GM18867 (cell line): ENCODE results near the gene PRDM16.

ENCODE experiments used
- ATAC-seq: cut with Tn5 transposase; IDR thresholded peaks from one replicate; pipeline ENCODE4 v1.9.1; 2021; ENCODE audit warnings: mild to moderate bottlenecking, moderate library complexity; ENCODE audit not compliant: unreplicated experiment

Gene PRDM16

GRCh38 chr1:3314491-3315381 lies 245.7 kb downstream of the PRDM16 start:
- no peak for ATAC-seq

GRCh38 chr1:3315399-3316339 lies 246.7 kb downstream of the PRDM16 start:
- ATAC-seq, result no peak

- ATAC-seq, result no peak
These were observed 247.4 kb downstream of the PRDM16 start for GRCh38 chr1:3316340-3316943.

- ATAC-seq, result no peak
These were observed 248.5 kb downstream of the PRDM16 start for GRCh38 chr1:3317456-3317855.

- ATAC-seq, result no peak
These were observed 249.3 kb downstream of the PRDM16 start for GRCh38 chr1:3318329-3318728.

- ATAC-seq, result no peak
These were observed 250.9 kb downstream of the PRDM16 start for GRCh38 chr1:3319874-3320245.

- ATAC-seq, result no peak
These were observed 251.5 kb downstream of the PRDM16 start for GRCh38 chr1:3320246-3321152.

GRCh38 chr1:3321559-3322449 lies 252.8 kb downstream of the PRDM16 start:
- ATAC-seq, result no peak

GRCh38 chr1:3322450-3323020 lies 253.5 kb downstream of the PRDM16 start:
- no peak for ATAC-seq

GRCh38 chr1:3323021-3323795 lies 254.2 kb downstream of the PRDM16 start:
- no peak for ATAC-seq

- no peak for ATAC-seq
These were observed 255.0 kb downstream of the PRDM16 start for GRCh38 chr1:3323796-3324703.

- no peak for ATAC-seq
These were observed 255.9 kb downstream of the PRDM16 start for GRCh38 chr1:3324704-3325535.

GRCh38 chr1:3326516-3327388 lies 257.7 kb downstream of the PRDM16 start:
- ATAC-seq, result no peak

GRCh38 chr1:3327389-3327702 lies 258.3 kb downstream of the PRDM16 start:
- no peak for ATAC-seq

- ATAC-seq, result no peak
These were observed 259.1 kb downstream of the PRDM16 start for GRCh38 chr1:3327936-3328590.
